ENCODE measurements around the gene KDM5B. TPM values are rescaled to one million over a fixed set of nuclear protein-coding genes. Genes with fewer than 3 reads are reported as not detected.

KDM5B gene
- total RNA-seq, 1 experiment from 2014 or later: 44.6 TPM

- Histone ChIP-seq H3K36me3 (ENCODE audit: control insufficient read depth in 1 of 2, insufficient read depth in 2 of 2, low read length in 2 of 2) (peaks cover 12 to 35% of the 10 kb centered on the region in 2 experiments; a peak in 3 of 4 replicates), H3K4me2 (ENCODE audit: low read length) (no peak overlapping the region), H3K4me3 (replicated peaks in 1 of 2; ENCODE audit: low read depth in 1 of 2, low read length in 2 of 2) (no peak overlapping the region), H3K27me3 (ENCODE audit: insufficient read depth, low read length) (no peaks in the 10 kb centered on the region), H3K9me2 (ENCODE audit: insufficient read depth) (no peaks in the 10 kb centered on the region), H3K9ac (ENCODE audit: low read length) (no peak overlapping the region), H4K20me1 (ENCODE audit: insufficient read depth) (no peaks in the 10 kb centered on the region), H2AFZ (ENCODE audit: low read depth, low read length, poor library complexity, severe bottlenecking) (no peak overlapping the region), H3K27ac (ENCODE audit: low read depth, low read length) (no peak overlapping the region), H3K79me2 (ENCODE audit: insufficient read depth, low read length) (no peaks in the 10 kb centered on the region), H3K9me3 (ENCODE audit: control insufficient read depth in 1 of 2, insufficient read depth in 1 of 2, low read depth in 1 of 2, low read length in 2 of 2) (no peaks in the 10 kb centered on the region), H3K4me1 (ENCODE audit: control insufficient read depth in 1 of 2, insufficient read depth in 2 of 2, low read length in 2 of 2) (no peaks in the 10 kb centered on the region)
- BruUV-seq (replicated peaks): no TSS peak
- CTCF ChIA-PET: no interaction called here
- POLR2A ChIA-PET: no interaction called here
- no peak for TF ChIP-seq TCF7L2 (IDR thresholded peaks at IDR 0.05; ENCODE audit: borderline replicate concordance, extremely low read depth, insufficient read depth, insufficient read length)
- no peak for TF ChIP-seq SIN3A (IDR thresholded peaks at IDR 0.05; ENCODE audit: low read depth)
- no peak for TF ChIP-seq POLR2AphosphoS5 (IDR thresholded peaks at IDR 0.05; ENCODE audit: low read depth, low read length)
- no peak for TF ChIP-seq REST (IDR thresholded peaks at IDR 0.05; ENCODE audit: low read depth)
- TF ChIP-seq ELF1 (IDR thresholded peaks at IDR 0.05; ENCODE audit: borderline replicate concordance, low read depth): no peak
- TF ChIP-seq EGR1 (IDR thresholded peaks at IDR 0.05; ENCODE audit: low read depth): no peak
- TF ChIP-seq POLR2A (IDR thresholded peaks at IDR 0.05; ENCODE audit: borderline replicate concordance, extremely low read depth, insufficient read depth, insufficient read length): no peak
- no peak for TF ChIP-seq ZBTB33 (IDR thresholded peaks at IDR 0.05; ENCODE audit: extremely low read depth, insufficient replicate concordance, low read length)
- no peak for TF ChIP-seq YY1 (IDR thresholded peaks at IDR 0.05; ENCODE audit: extremely low read depth, insufficient replicate concordance, low read depth, low read length)
- TF ChIP-seq CEBPB (IDR thresholded peaks at IDR 0.05; ENCODE audit: low read depth): no peak
- no peak for TF ChIP-seq MAX (IDR thresholded peaks at IDR 0.05)
- TF ChIP-seq RAD21 (IDR thresholded peaks at IDR 0.05; ENCODE audit: low read depth): peak; percentile 52
- TF ChIP-seq, protein P1, sequence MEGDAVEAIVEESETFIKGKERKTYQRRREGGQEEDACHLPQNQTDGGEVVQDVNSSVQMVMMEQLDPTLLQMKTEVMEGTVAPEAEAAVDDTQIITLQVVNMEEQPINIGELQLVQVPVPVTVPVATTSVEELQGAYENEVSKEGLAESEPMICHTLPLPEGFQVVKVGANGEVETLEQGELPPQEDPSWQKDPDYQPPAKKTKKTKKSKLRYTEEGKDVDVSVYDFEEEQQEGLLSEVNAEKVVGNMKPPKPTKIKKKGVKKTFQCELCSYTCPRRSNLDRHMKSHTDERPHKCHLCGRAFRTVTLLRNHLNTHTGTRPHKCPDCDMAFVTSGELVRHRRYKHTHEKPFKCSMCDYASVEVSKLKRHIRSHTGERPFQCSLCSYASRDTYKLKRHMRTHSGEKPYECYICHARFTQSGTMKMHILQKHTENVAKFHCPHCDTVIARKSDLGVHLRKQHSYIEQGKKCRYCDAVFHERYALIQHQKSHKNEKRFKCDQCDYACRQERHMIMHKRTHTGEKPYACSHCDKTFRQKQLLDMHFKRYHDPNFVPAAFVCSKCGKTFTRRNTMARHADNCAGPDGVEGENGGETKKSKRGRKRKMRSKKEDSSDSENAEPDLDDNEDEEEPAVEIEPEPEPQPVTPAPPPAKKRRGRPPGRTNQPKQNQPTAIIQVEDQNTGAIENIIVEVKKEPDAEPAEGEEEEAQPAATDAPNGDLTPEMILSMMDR (IDR thresholded peaks at IDR 0.05 in 2 of 3, conservative IDR thresholded peaks at IDR 0.05 in 1 of 3; ENCODE audit: borderline replicate concordance in 1 of 3, insufficient read depth in 1 of 3, low read depth in 2 of 3, low read length in 2 of 3): peak in 2 of 3 experiments; percentile 20 to 23; a peak in 2 of 6 replicates
- no peak for TF ChIP-seq CBX3 (IDR thresholded peaks at IDR 0.05; ENCODE audit: low read depth)
- TF ChIP-seq FOSL1 (IDR thresholded peaks at IDR 0.05; ENCODE audit: low read depth): no peak
- intact Hi-C loops (cut with micrococcal nuclease): loop anchor here (2.0 to 5.0 kb wide), 2 partner anchors 102 to 248 kb away; no protein-coding TSS in a partner anchor
- DNase-seq (ENCODE audit: low read depth, low spot score) (no peak), ATAC-seq (no peak)
- RAD21 ChIA-PET (ENCODE audit: low non-redundant PET in 1 of 2, low total read pairs in 2 of 2, uncharacterized antibody in 2 of 2, unreplicated experiment in 2 of 2): no interaction called here
Measured at GRCh38 chr1:202750761-202751160, 57.5 kb downstream of the KDM5B start.

Measured in HCT116 (cell line).